Esophagus (tissue), 2 donors: ENCODE data around the gene SF3B4. TPM values are rescaled to one million over a fixed set of nuclear protein-coding genes. Genes with fewer than 3 reads are reported as not detected.
"Not testable (repeated sequence)": the region's sequence is repeated elsewhere in the genome, so short reads cannot be mapped to it uniquely, and the experiment has no call there.

ENCODE experiments used
- H3K27ac ChIP-seq, 2 donors: one replicate each; pipeline ENCODE4 v1.5.1; 2013; ENCODE audit warnings: low read depth in 2 of 2, mild to moderate bottlenecking in 2 of 2, inconsistent platforms in 1 of 2, low read length in 1 of 2, moderate library complexity in 1 of 2
- H3K27me3 ChIP-seq, 2 donors: one replicate each; pipeline ENCODE4 v1.6.1; 2013; ENCODE audit warnings: low read length in 2 of 2, control low read depth in 1 of 2, mild to moderate bottlenecking in 1 of 2; ENCODE audit not compliant: insufficient read depth in 2 of 2, control insufficient read depth in 1 of 2
- H3K36me3 ChIP-seq, 2 donors: one replicate each; pipeline ENCODE4 v1.6.1; 2013; ENCODE audit warnings: low read length in 1 of 2; ENCODE audit not compliant: control insufficient read depth in 2 of 2, insufficient read depth in 2 of 2
- H3K4me1 ChIP-seq, 2 donors: one replicate each; pipeline ENCODE4 v1.6.1; 2013; ENCODE audit warnings: low read length in 1 of 2; ENCODE audit not compliant: control insufficient read depth in 2 of 2, insufficient read depth in 2 of 2
- H3K4me3 ChIP-seq, 2 donors: one replicate each; pipeline ENCODE4 v1.5.1; 2013; ENCODE audit warnings: low read length in 2 of 2, mild to moderate bottlenecking in 2 of 2, low read depth in 1 of 2, moderate library complexity in 1 of 2
- H3K9me3 ChIP-seq, 2 donors: one replicate each; pipeline ENCODE4 v1.6.1; 2013; ENCODE audit warnings: mild to moderate bottlenecking in 2 of 2, low read depth in 1 of 2, low read length in 1 of 2, moderate library complexity in 1 of 2; ENCODE audit not compliant: control insufficient read depth in 2 of 2, insufficient read depth in 1 of 2
- WGBS, 2 donors: extraction: QIAGEN DNeasy Blood & Tissue Kit; methylation state at CpG; one replicate each; pipeline ENCODE4 v1.1.7; 2013; 5-methylcytosine and 5-hydroxymethylcytosine counted together
- polyA plus RNA-seq, 2 donors: library from polyadenylated mRNA; stranded (reverse); fragments of 200-250 nt; gene quantifications; one replicate each; pipeline ENCODE4 v1.2.3, GENCODE V29; 2013
- donor health status: healthy with polysubstance abuse.
- donor health status: Bipolar disorder and iron deficiency.

SF3B4 gene
- polyA plus RNA-seq, 2 donors = 30.2 to 40.1 TPM

DNA sequence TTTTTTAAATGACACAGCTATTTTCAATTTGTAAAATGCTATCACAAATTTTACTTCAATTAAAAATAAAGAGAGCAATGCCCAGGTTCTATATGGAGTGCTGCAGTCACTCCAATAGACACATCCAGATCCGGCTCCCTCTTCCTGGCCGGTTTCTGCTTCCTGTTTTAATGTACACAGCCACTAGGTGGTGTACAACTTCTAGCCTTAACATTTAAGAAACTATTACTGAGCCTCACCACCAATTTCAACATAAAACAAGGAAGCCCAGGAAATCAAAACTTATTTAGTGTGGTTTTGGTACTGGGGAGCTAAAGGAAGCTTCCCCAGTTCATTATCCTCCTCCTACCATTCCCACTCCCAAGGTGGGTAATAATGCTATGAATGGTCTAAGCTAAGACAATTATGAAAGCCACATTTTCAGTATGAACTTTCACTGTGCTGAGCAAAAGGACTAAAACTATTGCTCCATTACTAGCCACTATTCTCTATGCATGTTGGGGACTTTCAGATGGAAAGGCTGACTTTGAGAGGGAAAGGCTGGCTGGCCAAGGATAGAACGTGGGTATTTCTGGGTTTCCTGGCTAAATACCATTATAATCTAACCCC is 34.5 kb upstream of the SF3B4 start:
- peaks cover 0 to 2% of the 10 kb centered on the region in 2 donors for H3K4me1 ChIP-seq
- peaks cover 16 to 23% of the 10 kb centered on the region in 2 donors for H3K36me3 ChIP-seq
- peak overlapping the region in 1 of 2 donors; percentile 58 for H3K27ac ChIP-seq
- peaks cover 0 to 6% of the 10 kb centered on the region in 2 donors for H3K9me3 ChIP-seq
- no peak overlapping the region for H3K4me3 ChIP-seq
- 16 to 18% methylated on average over 3 of the region's 3 CpGs for WGBS, 2 donors
- H3K27me3 ChIP-seq = no peaks in the 10 kb centered on the region

- H3K9me3 ChIP-seq, H3K27me3 ChIP-seq, H3K4me1 ChIP-seq, H3K4me3 ChIP-seq, H3K36me3 ChIP-seq, H3K27ac ChIP-seq: not testable (repeated sequence)
- WGBS, 2 donors = 96 to 98% methylated on average over 14 of the region's 14 CpGs
These were observed 29.9 kb upstream of the SF3B4 start for GRCh38 chr1:149957548-149957947.

GRCh38 chr1:149949911-149950310 is 22.3 kb upstream of the SF3B4 start:
- Histone ChIP-seq H3K36me3 (peaks cover 2 to 7% of the 10 kb centered on the region in 2 donors), H3K27ac (no peak overlapping the region), H3K27me3 (no peaks in the 10 kb centered on the region), H3K9me3 (no peaks in the 10 kb centered on the region), H3K4me1 (no peaks in the 10 kb centered on the region), H3K4me3 (no peak overlapping the region)
- 84 to 86% methylated on average over 6 of the region's 6 CpGs for WGBS, 2 donors

DNA sequence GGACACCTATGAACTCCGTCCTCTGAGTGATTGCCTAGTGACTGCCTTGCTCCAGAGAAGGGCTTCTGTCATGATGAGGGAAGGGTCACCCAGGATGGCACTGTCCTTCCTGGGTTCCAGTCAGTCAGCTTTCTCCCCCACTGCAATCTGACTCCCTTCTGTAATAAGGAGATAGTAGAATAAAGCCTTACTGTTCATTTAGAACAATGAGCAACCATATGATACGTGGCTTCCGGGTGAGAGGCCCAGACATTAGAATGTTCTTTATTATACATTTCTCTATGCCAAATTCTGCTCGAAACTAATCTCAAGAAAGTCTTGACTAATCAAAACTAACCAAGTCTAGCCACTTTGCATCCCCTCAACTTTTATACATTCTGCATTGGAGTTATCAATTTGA is 17.6 kb upstream of the SF3B4 start:
- Histone ChIP-seq H3K4me3 (no peak overlapping the region), H3K27me3 (no peaks in the 10 kb centered on the region), H3K4me1 (no peaks in the 10 kb centered on the region), H3K36me3 (peaks cover 12 to 13% of the 10 kb centered on the region in 2 donors), H3K9me3 (no peaks in the 10 kb centered on the region), H3K27ac (no peak overlapping the region)
- WGBS, 2 donors = 88 to 90% methylated on average over 4 of the region's 4 CpGs

GRCh38 chr1:149942885-149943284 is 15.3 kb upstream of the SF3B4 start:
- no peaks in the 10 kb centered on the region for H3K9me3 ChIP-seq
- no peak overlapping the region for H3K4me3 ChIP-seq
- no peaks in the 10 kb centered on the region for H3K27me3 ChIP-seq
- H3K36me3 ChIP-seq = peaks cover 7 to 13% of the 10 kb centered on the region in 2 donors
- 31 to 43% methylated on average over 3 of the region's 3 CpGs for WGBS, 2 donors
- H3K27ac ChIP-seq = peak overlapping the region; percentile 18 to 26
- peaks cover 3% of the 10 kb centered on the region in 2 donors for H3K4me1 ChIP-seq

- Histone ChIP-seq H3K9me3 (no peaks in the 10 kb centered on the region), H3K4me3 (no peak overlapping the region), H3K27me3 (no peaks in the 10 kb centered on the region), H3K27ac (peak overlapping the region; percentile 3 to 53), H3K4me1 (peaks cover 3 to 5% of the 10 kb centered on the region in 2 donors), H3K36me3 (peaks cover 7 to 13% of the 10 kb centered on the region in 2 donors)
- WGBS, 2 donors = 22 to 27% methylated on average over 5 of the region's 5 CpGs
These were observed 14.6 kb upstream of the SF3B4 start for GRCh38 chr1:149942207-149942606.

GRCh38 chr1:149940427-149940826 is 12.8 kb upstream of the SF3B4 start:
- no peaks in the 10 kb centered on the region for H3K27me3 ChIP-seq
- H3K4me3 ChIP-seq = no peak overlapping the region
- H3K9me3 ChIP-seq = no peaks in the 10 kb centered on the region
- H3K4me1 ChIP-seq = peaks cover 3 to 8% of the 10 kb centered on the region in 2 donors
- no peak overlapping the region for H3K27ac ChIP-seq
- peaks cover 7 to 13% of the 10 kb centered on the region in 2 donors for H3K36me3 ChIP-seq
- WGBS, 2 donors = 89% methylated on average over 3 of the region's 3 CpGs

DNA sequence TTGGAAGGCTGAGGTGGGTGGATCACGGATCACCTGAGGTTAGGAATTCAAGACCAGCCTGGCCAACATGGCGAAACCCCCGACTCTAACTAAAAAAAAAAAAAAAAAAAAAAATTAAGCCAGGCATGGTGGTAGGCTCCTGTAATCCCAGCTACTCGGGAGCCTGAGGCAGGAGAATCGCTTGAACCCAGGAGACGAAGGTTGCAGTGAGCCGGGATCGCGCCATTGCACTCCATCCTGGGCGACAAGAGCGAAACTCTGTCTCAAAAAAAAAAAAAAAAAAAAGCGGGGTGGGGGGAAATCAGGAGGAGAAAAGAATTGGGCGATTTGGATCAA is 11.0 kb upstream of the SF3B4 start:
- H3K27me3 ChIP-seq, H3K36me3 ChIP-seq, H3K9me3 ChIP-seq, H3K4me1 ChIP-seq: not testable (repeated sequence)
- Histone ChIP-seq H3K4me3 (peak overlapping the region in 1 of 2 donors; percentile 22), H3K27ac (peak overlapping the region; percentile 87 to 95)
- 27 to 43% methylated on average over 12 to 13 of the region's 13 CpGs for WGBS, 2 donors

GRCh38 chr1:149937759-149938158 is 10.2 kb upstream of the SF3B4 start:
- peak overlapping the region; percentile 87 to 90 for H3K27ac ChIP-seq
- H3K4me1 ChIP-seq = peaks cover 5 to 8% of the 10 kb centered on the region in 2 donors
- no peaks in the 10 kb centered on the region for H3K27me3 ChIP-seq

DNA sequence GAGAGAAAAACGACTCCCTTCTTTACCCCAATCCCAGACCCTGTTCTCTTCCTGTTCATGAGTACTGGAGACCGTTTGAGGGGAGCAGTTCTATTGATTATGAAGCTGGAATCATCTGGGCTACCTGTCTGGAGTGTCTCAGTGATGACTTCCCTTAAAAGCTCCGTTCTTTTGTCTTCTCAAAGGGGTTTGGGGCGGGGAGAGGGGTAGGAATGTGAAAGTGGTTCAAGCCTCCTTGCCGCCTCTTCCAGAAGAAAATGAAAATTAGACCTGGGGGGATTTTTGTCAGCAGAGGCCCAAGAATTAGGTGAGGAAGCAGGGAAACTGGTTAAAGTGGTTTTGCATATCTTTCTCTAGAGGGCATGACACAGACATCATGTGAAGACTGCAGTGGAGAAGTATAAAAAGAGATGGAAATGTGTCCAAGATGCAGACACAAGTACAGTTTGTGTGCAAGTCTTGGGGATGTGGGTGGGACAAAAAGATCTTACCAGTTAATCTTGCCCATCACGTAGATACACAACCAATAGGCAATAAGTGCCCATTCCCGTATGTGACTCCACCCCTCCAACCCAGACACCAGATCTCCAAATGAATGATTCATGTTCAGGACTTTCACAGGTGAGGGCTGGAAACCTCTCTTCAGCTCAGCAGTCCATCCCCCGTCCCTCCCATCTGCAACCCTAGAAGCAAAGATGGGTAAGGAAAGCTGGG is 9.5 kb upstream of the SF3B4 start:
- H3K27ac ChIP-seq = peak overlapping the region; percentile 87 to 90

More at GRCh38 chr1:149937759-149938158, 10.2 kb upstream of the SF3B4 start:
- no peak overlapping the region for H3K4me3 ChIP-seq
- H3K9me3 ChIP-seq = no peaks in the 10 kb centered on the region
- peaks cover 0 to 4% of the 10 kb centered on the region in 2 donors for H3K36me3 ChIP-seq

More for the DNA sequence above, 9.5 kb upstream of the SF3B4 start:
- H3K27me3 ChIP-seq = no peaks in the 10 kb centered on the region
- H3K36me3 ChIP-seq = peaks cover 0 to 4% of the 10 kb centered on the region in 2 donors
- H3K9me3 ChIP-seq = no peaks in the 10 kb centered on the region
- H3K4me3 ChIP-seq = peak overlapping the region; percentile 48 to 70
- peaks cover 5 to 8% of the 10 kb centered on the region in 2 donors for H3K4me1 ChIP-seq
- WGBS, 2 donors = 16 to 24% methylated on average over 8 of the region's 8 CpGs
